HG03039 (cell line): ENCODE measurements around the gene ZNF558.
"Not testable (repeated sequence)": the region's sequence is repeated elsewhere in the genome, so short reads cannot be mapped to it uniquely, and the experiment has no call there.

Experiments used
- ATAC-seq: cut with Tn5 transposase; IDR thresholded peaks from one replicate; pipeline ENCODE4 v1.9.1; 2021; ENCODE audit warnings: mild to moderate bottlenecking, moderate library complexity; ENCODE audit not compliant: unreplicated experiment

The ZNF558 gene

GRCh38 chr19:8811315-8812172 is 20.6 kb downstream of the ZNF558 start:
- no peak for ATAC-seq

- no peak for ATAC-seq
Measured at GRCh38 chr19:8806661-8807060, 25.4 kb downstream of the ZNF558 start.

- ATAC-seq, result no peak
Measured at GRCh38 chr19:8794823-8795222, 37.3 kb downstream of the ZNF558 start.

GRCh38 chr19:8773587-8773986 is 58.5 kb downstream of the ZNF558 start:
- not testable (repeated sequence) for ATAC-seq

GRCh38 chr19:8769265-8769664 is 62.8 kb downstream of the ZNF558 start:
- ATAC-seq, result not testable (repeated sequence)

GRCh38 chr19:8767257-8767656 is 64.8 kb downstream of the ZNF558 start:
- not testable (repeated sequence) for ATAC-seq
